HepG2 (cell line): Measurements from ENCODE around the gene LBX1. TPM values are rescaled to one million over a fixed set of nuclear protein-coding genes. Genes with fewer than 3 reads are reported as not detected.

Experiments
- ATAC-seq: fragments of 200-7000 bp; cut with Tn5 transposase; 3 replicates; pipeline ENCODE4 v1.9.1; 2020; ENCODE audit warnings: mild to moderate bottlenecking, moderate library complexity
- BruUV-seq: library from RNA; stranded (reverse); fragments of 400-500 nt; replicated peaks from 2 replicates; lab custom pipeline; 2021; lab: Mats Ljungman, UMichigan
- CTCF ChIA-PET: fragments of 300-600 bp; formaldehyde crosslinking; extraction: SDS; loops from one replicate; lab custom pipeline; 2021; ENCODE audit warnings: low total read pairs, inconsistent platforms, low intra/inter-chr PET ratio; lab: Yijun Ruan, JAX
- POLR2A ChIA-PET: fragments of 350-600 bp; sonication (Branson Sonifier 250); formaldehyde crosslinking; loops from one replicate; lab custom pipeline; 2020; ENCODE audit warnings: antibody characterized with exemption, inconsistent platforms; lab: Yijun Ruan, JAX
- DNase-seq: peaks from one replicate; pipeline ENCODE4 v3.0.0-alpha.2; 2015; ENCODE audit warnings: low spot score
- FAIRE-seq: peaks from 3 replicates; lab custom pipeline; 2011; peaks lifted over from hg19 to GRCh38; lab: Jason Lieb, UNC
- H2AFZ ChIP-seq: one replicate; pipeline ENCODE4 v1.6.1; 2011; ENCODE audit warnings: low read length, inconsistent platforms
- H3K27ac ChIP-seq: fragments of 300-600 bp; 3 replicates; pipeline ENCODE4 v1.8.0; 2011; ENCODE audit warnings: mixed run types, mild to moderate bottlenecking, mixed read lengths, low read length, inconsistent platforms; ENCODE audit not compliant: insufficient read depth; ENCODE audit errors: extremely low read length
- H3K27me3 ChIP-seq, 2 experiments: fragments of 200-600 bp in 1 of 2; 2 replicates in 1 of 2; 3 replicates in 1 of 2; pipeline versions ENCODE4 v1.6.0 to v1.8.0; 2011; ENCODE audit warnings: low read length in 2 of 2, mild to moderate bottlenecking in 2 of 2, moderate library complexity in 2 of 2, inconsistent platforms in 1 of 2; ENCODE audit not compliant: insufficient read depth in 2 of 2, control insufficient read depth in 1 of 2
- H3K36me3 ChIP-seq, 2 experiments: fragments of 200-600 bp in 1 of 2; replicated peaks in 1 of 2; 2 replicates in 1 of 2; 3 replicates in 1 of 2; pipeline versions ENCODE4 v1.5.1 to v1.8.0; 2011; ENCODE audit warnings: low read length in 2 of 2, inconsistent platforms in 1 of 2; ENCODE audit not compliant: insufficient read depth in 2 of 2, control insufficient read depth in 1 of 2
- H3K4me1 ChIP-seq: 2 replicates; pipeline ENCODE4 v1.5.1; 2012; ENCODE audit warnings: low read length, inconsistent platforms; ENCODE audit not compliant: insufficient read depth
- H3K4me2 ChIP-seq: 2 replicates; pipeline ENCODE4 v1.6.0; 2011; ENCODE audit warnings: low read depth, low read length, inconsistent platforms
- H3K4me3 ChIP-seq, 3 experiments: fragments of 200-600 bp in 1 of 3; sonication (generic), shearing (Covaris generic) in 1 of 3; replicated peaks in 1 of 3; 2 replicates each; pipeline ENCODE4 v1.5.1; 2011 to 2016; ENCODE audit warnings: low read length in 3 of 3, inconsistent platforms in 2 of 3, low read depth in 2 of 3, mild to moderate bottlenecking in 2 of 3, control low read depth in 1 of 3, mixed read lengths in 1 of 3; ENCODE audit not compliant: insufficient read depth in 1 of 3
- H3K79me2 ChIP-seq: one replicate; pipeline ENCODE4 v1.6.1; 2011; ENCODE audit warnings: low read length, inconsistent platforms; ENCODE audit not compliant: insufficient read depth
- H3K9ac ChIP-seq: 2 replicates; pipeline ENCODE4 v1.6.0; 2011; ENCODE audit warnings: mild to moderate bottlenecking, low read depth, low read length, inconsistent platforms; ENCODE audit not compliant: insufficient read depth
- H3K9me3 ChIP-seq: 2 replicates; pipeline ENCODE4 v1.5.1; 2012; ENCODE audit warnings: mild to moderate bottlenecking, low read length
- H4K20me1 ChIP-seq: 2 replicates; pipeline ENCODE4 v1.6.0; 2011; ENCODE audit warnings: inconsistent platforms, mild to moderate bottlenecking, low read length, moderate library complexity; ENCODE audit not compliant: insufficient read depth
- EZH2 ChIP-seq: conservative IDR thresholded peaks from 2 replicates; pipeline ENCODE4 v1.6.1; 2012; ENCODE audit warnings: mild to moderate bottlenecking, low read depth, low read length, moderate library complexity
- FOSL2 ChIP-seq: sonication (generic); formaldehyde crosslinking; IDR thresholded peaks from 2 replicates; pipeline ENCODE4 v1.4.0; 2020; ENCODE audit warnings: missing genetic modification reagents
- GABPB1 ChIP-seq: IDR thresholded peaks from 2 replicates; pipeline ENCODE4 v1.6.1; 2016; ENCODE audit warnings: mild to moderate bottlenecking, missing genetic modification reagents, moderate library complexity, missing compliant biosample characterization
- GRHL1 ChIP-seq: sonication (generic); formaldehyde crosslinking; conservative IDR thresholded peaks from 2 replicates; pipeline ENCODE4 v1.8.0; 2022; ENCODE audit warnings: missing genetic modification reagents
- NR2C2 ChIP-seq: sonication (generic); formaldehyde crosslinking; IDR thresholded peaks from 2 replicates; pipeline ENCODE4 v1.4.0; 2020; ENCODE audit warnings: missing genetic modification reagents, mild to moderate bottlenecking, moderate library complexity, borderline replicate concordance
- RNF2 ChIP-seq: fragments of 450-650 bp; conservative IDR thresholded peaks from 2 replicates; pipeline ENCODE4 v1.6.1; 2016; ENCODE audit warnings: low read depth
- SALL2 ChIP-seq: sonication (generic); formaldehyde crosslinking; IDR thresholded peaks from 2 replicates; pipeline ENCODE4 v1.8.1; 2023; ENCODE audit warnings: mild to moderate bottlenecking, missing genetic modification reagents, inconsistent platforms
- SIN3B ChIP-seq: fragments of 150-350 bp; IDR thresholded peaks from 2 replicates; pipeline ENCODE4 v1.6.1; 2014; ENCODE audit warnings: low read length
- SRSF1 ChIP-seq: fragments of 200-400 bp; formaldehyde crosslinking; optimal IDR thresholded peaks from 2 replicates; pipeline ENCODE3; 2017; ENCODE audit warnings: mild to moderate bottlenecking, low read depth, low read length, moderate library complexity
- ZFP36 ChIP-seq: fragments of 150-350 bp; IDR thresholded peaks from 2 replicates; pipeline ENCODE4 v1.6.1; 2018; ENCODE audit warnings: borderline replicate concordance, low read length, low read depth; ENCODE audit not compliant: partially characterized antibody
- ZFX ChIP-seq: sonication (generic); formaldehyde crosslinking; IDR thresholded peaks from 2 replicates; pipeline ENCODE4 v1.4.0; 2020; ENCODE audit warnings: mild to moderate bottlenecking, low read depth, missing genetic modification reagents, moderate library complexity
- ZNF766 ChIP-seq: sonication (generic); formaldehyde crosslinking; IDR thresholded peaks from 2 replicates; pipeline ENCODE4 v1.5.0; 2020; ENCODE audit warnings: missing genetic modification reagents, borderline replicate concordance
- WGBS: methylation state at CpG from one replicate; pipeline ENCODE4 v1.1.6; 2017; ENCODE audit warnings: low lambda C conversion rate; 5-methylcytosine and 5-hydroxymethylcytosine counted together
- in situ Hi-C: cut with HindIII; loops from 2 replicates; pipeline ENCODE4 v1.10.0; 2017; ENCODE audit warnings: low pct_unique_long_range_greater_than_20kb; ENCODE audit not compliant: extremely low pct_ligation_motif_present
- intact Hi-C: fragments of 100-400 bp; cut with micrococcal nuclease; formaldehyde crosslinking; loops from one replicate; pipeline ENCODE4 v1.10.0; 2022; ENCODE audit not compliant: unreplicated experiment
- polyA plus RNA-seq, 8 experiments: library from polyadenylated mRNA; depleted of rRNA in 3 of 8; stranded (reverse) in 7 of 8; unstranded in 1 of 8; fragments of >200 nt; fragmentation: Illumina TruSeq in 4 of 8; extraction: Trizol in 4 of 8; gene quantifications; 2 replicates each; pipeline versions ENCODE4 v1.2.1 to v1.2.3, GENCODE V29; 2011 to 2016; ENCODE audit warnings: low read depth in 4 of 8, missing spikeins in 1 of 8, mixed read lengths in 1 of 8; ENCODE audit not compliant: insufficient read depth in 1 of 8
- total RNA-seq, 5 experiments: library from RNA; depleted of rRNA; stranded (reverse); fragments of >200 nt; fragmentation: Illumina TruSeq; extraction: Trizol; gene quantifications; 2 replicates each; pipeline ENCODE4 v1.2.3, GENCODE V29; 2016; ENCODE audit warnings: low read depth in 1 of 5
- TF ChIP-seq, protein P1 (sequence below): sonication (generic); formaldehyde crosslinking; IDR thresholded peaks from 2 replicates; pipeline ENCODE4 v1.4.0; 2020; ENCODE audit warnings: mild to moderate bottlenecking, missing genetic modification reagents

LBX1 gene
- total and polyA plus RNA-seq, 2 of the 13 experiments (the other 11 are each of a cell fraction or from before 2014, with no cell fraction given) = not detected

DNA sequence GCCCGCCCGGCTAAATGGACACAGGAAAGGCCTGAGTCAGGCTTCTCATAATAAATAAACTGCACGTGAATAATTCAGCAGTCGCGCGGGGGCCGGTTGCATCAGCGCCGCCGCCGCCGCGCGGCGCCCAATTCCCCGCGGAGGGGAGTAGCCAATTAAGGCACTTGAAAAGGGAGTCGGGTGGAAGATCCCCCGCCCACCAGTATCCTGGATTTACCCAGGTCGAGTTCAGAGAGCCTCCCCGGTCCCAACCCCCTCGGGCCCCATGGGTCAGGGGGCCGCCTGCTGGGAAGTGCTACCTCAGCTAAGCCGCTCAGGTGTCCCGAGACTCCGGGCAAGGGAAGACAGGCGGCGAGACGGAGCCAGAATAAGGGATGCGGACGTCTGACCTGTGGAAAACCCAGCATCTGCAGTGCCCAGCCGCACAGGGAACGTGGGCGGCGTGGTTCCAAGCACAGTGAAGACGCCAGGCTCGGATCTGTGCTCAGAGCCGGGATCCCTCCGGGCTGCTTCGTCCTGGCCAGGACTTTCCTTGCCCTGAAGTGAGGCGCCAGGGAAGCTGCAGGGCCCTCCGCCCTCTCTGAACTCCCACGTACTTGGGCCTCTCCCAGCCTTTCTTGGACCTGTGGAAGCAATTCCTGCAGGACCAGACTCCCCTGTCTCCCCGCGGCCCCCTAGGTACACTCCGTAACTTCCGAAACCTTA is 7.3 kb upstream of the LBX1 start:
- H4K20me1 ChIP-seq = no peaks in the 10 kb centered on the region
- peaks cover 9 to 92% of the 10 kb centered on the region in 2 experiments for H3K27me3 ChIP-seq
- no peaks in the 10 kb centered on the region for H3K4me1 ChIP-seq
- no peak for FAIRE-seq
- DNase-seq = no peak
- H3K27ac ChIP-seq = no peak overlapping the region
- ChIA-PET POLR2A (no interaction called here), CTCF (no interaction called here)
- no peak overlapping the region for H3K9ac ChIP-seq
- H2AFZ ChIP-seq = no peak overlapping the region
- no peak overlapping the region for H3K4me2 ChIP-seq
- no peaks in the 10 kb centered on the region for H3K36me3 ChIP-seq
- no peaks in the 10 kb centered on the region for H3K9me3 ChIP-seq
- H3K4me3 ChIP-seq = no peak overlapping the region
- ATAC-seq = no peak
- no peaks in the 10 kb centered on the region for H3K79me2 ChIP-seq
- in situ Hi-C loops = no loop called here
- no TSS peak for BruUV-seq
- TF ChIP-seq SALL2 (CRISPR knock-in tag) (no peak), FOSL2 (CRISPR knock-in tag) (no peak), EZH2 (peak; percentile 28), ZFX (CRISPR knock-in tag) (no peak), ZFP36 (peak; percentile 63), RNF2 (peak; percentile 33; the same call in 1 of the 2 replicates), SRSF1 (no peak)
- WGBS = 47% methylated on average over 20 of the region's 47 CpGs
- intact Hi-C loops = no loop called here

DNA sequence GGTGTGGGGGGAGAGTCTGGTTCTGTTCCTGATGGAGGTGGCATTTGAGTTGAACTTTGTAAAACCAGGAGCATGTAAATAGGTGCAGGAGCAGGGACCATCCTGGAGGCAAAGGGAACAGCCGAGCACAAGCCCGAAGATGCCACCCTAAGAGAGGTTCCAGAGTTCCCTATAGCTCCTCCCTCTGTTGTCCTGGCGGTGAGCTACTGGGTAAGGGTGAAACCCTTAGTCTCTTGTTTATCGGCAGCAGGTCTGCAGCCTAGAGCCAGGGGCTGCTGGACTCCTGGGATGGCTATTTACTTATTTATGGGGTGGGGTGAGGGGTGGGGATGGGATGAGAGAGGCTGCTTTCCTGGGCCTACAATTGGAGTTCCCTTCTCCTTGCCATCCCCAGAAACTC is 6.5 kb upstream of the LBX1 start:
- no peak overlapping the region for H3K4me2 ChIP-seq
- BruUV-seq = no TSS peak
- ATAC-seq (no peak), DNase-seq (no peak), FAIRE-seq (no peak)
- ChIA-PET CTCF (no interaction called here), POLR2A (no interaction called here)
- intact Hi-C loops (no loop called here), in situ Hi-C loops (no loop called here)
- no peaks in the 10 kb centered on the region for H3K4me1 ChIP-seq
- H3K9ac ChIP-seq = no peak overlapping the region
- H4K20me1 ChIP-seq = peaks cover under 1% of the 10 kb centered on the region; the same call in 1 of the 2 replicates
- H3K27me3 ChIP-seq = peaks cover 12 to 97% of the 10 kb centered on the region in 2 experiments
- H3K27ac ChIP-seq = no peak overlapping the region
- no peak overlapping the region for H2AFZ ChIP-seq
- H3K36me3 ChIP-seq = no peaks in the 10 kb centered on the region
- H3K9me3 ChIP-seq = no peaks in the 10 kb centered on the region
- TF ChIP-seq GRHL1 (CRISPR knock-in tag) = no peak
- no peak for TF ChIP-seq SIN3B
- no peak for TF ChIP-seq SALL2 (CRISPR knock-in tag)
- no peak for TF ChIP-seq NR2C2 (CRISPR knock-in tag)
- TF ChIP-seq, protein P1, sequence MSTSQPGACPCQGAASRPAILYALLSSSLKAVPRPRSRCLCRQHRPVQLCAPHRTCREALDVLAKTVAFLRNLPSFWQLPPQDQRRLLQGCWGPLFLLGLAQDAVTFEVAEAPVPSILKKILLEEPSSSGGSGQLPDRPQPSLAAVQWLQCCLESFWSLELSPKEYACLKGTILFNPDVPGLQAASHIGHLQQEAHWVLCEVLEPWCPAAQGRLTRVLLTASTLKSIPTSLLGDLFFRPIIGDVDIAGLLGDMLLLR (CRISPR knock-in tag) = no peak
- TF ChIP-seq GABPB1 (CRISPR knock-in tag) = no peak
- TF ChIP-seq ZNF766 (CRISPR knock-in tag) = no peak
- H3K4me3 ChIP-seq = no peak overlapping the region
- no peaks in the 10 kb centered on the region for H3K79me2 ChIP-seq
- 10% methylated on average over 3 of the region's 4 CpGs for WGBS
